ENCODE data around the gene TALDO1. TPM values are rescaled to one million over a fixed set of nuclear protein-coding genes. Genes with fewer than 3 reads are reported as not detected.

The TALDO1 gene
- total and polyA plus RNA-seq, 3 donors from 2014 or later = 84.8 to 88.1 (median 86.6) TPM

DNA sequence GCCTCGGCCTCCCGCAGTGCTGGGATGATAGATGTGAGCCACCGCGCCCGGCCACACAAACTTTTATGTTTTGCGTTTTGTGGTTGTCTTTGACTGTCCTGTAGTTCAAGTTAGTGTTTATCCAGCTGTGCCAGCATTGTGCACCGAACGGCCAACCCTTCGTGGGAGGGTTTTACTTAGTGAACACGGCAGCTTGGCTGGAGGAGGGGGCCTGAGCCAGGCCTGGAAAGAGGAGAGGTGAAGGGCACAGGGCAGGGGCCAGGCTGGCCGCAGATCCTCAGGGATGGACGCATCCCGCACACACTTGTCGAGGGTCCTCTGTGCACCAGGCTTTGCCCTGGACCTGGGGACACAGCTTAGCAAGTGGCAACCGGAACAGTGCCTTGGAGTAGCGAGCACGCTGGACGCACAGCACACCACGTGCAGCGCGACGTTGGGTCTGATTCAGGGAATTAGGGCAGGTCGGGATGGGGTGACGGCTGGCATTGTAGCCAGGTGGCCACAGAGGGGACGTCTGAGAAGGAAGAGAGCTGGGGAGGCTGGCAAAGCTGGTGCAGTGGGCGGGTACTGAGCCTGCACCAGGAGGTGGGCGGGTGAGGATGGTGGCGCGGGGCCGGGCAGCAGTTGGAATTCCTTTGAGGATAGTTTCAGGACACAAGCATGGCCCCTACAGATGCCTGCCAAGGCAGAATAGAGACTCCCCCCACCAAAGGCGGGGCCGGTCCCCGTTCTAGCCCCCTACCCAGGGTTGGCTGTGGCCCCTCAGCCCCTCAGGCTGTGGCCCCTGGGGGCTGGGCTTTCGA lies 27.8 kb upstream of the TALDO1 start:
- no peaks in the 10 kb centered on the region for H3K9me3 ChIP-seq
- H3K4me1 ChIP-seq = peaks cover 9% of the 10 kb centered on the region
- H3K27ac ChIP-seq = no peak overlapping the region
- 77 to 84% methylated on average over 31 to 34 of the region's 34 CpGs for WGBS, 2 donors
- H3K4me3 ChIP-seq = no peak overlapping the region
- no peaks in the 10 kb centered on the region for H3K36me3 ChIP-seq (ENCODE audit: low read depth, missing control alignments)
- intact Hi-C loops (cut with DNase I; ENCODE audit: low total_unique reads) = loop anchor here (10.0 kb wide), 1 partner anchor 165 kb away; no protein-coding TSS in a partner anchor
- no peak for DNase-seq
- H3K27me3 ChIP-seq = no peaks in the 10 kb centered on the region
- TF ChIP-seq, protein P1, sequence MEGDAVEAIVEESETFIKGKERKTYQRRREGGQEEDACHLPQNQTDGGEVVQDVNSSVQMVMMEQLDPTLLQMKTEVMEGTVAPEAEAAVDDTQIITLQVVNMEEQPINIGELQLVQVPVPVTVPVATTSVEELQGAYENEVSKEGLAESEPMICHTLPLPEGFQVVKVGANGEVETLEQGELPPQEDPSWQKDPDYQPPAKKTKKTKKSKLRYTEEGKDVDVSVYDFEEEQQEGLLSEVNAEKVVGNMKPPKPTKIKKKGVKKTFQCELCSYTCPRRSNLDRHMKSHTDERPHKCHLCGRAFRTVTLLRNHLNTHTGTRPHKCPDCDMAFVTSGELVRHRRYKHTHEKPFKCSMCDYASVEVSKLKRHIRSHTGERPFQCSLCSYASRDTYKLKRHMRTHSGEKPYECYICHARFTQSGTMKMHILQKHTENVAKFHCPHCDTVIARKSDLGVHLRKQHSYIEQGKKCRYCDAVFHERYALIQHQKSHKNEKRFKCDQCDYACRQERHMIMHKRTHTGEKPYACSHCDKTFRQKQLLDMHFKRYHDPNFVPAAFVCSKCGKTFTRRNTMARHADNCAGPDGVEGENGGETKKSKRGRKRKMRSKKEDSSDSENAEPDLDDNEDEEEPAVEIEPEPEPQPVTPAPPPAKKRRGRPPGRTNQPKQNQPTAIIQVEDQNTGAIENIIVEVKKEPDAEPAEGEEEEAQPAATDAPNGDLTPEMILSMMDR (IDR thresholded peaks at IDR 0.05) = no peak
- TF ChIP-seq POLR2A (IDR thresholded peaks at IDR 0.05) = no peak

DNA sequence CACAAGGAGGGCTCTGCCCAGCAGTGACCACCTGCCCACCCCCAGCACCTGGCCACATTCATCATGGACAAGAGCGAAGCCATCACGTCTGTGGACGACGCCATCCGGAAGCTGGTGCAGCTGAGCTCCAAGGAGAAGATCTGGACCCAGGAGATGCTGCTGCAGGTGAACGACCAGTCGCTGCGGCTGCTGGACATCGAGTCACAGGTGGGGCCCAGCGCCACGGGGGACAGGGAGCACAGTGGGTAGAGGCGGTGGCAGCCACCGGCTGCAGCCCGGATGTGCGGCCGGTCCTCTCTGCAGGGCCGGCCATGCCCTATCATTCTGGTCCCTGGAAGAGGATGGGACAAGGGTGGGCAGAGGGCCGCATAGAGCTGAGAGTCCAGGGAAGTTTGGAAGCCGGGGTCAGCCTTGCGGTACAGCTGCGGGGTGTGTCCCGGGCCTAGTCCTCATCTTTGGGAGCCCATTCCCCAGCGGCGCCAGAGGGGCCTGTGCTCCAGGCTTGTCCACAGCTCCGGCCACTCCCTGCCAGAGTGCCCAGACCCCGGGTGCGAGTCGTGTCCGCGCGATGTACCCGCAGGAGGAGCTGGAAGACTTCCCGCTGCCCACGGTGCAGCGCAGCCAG lies 27.1 kb upstream of the TALDO1 start:
- Histone ChIP-seq H3K4me1 (peaks cover 9% of the 10 kb centered on the region), H3K36me3 (ENCODE audit: low read depth, missing control alignments) (no peaks in the 10 kb centered on the region), H3K27me3 (no peaks in the 10 kb centered on the region), H3K27ac (no peak overlapping the region), H3K9me3 (no peaks in the 10 kb centered on the region), H3K4me3 (peak overlapping the region in 1 of 2 donors; percentile 25)
- intact Hi-C loops (cut with DNase I; ENCODE audit: low total_unique reads) = loop anchor here (10.0 kb wide), 1 partner anchor 165 kb away; no protein-coding TSS in a partner anchor
- DNase-seq = no peak
- TF ChIP-seq POLR2A (IDR thresholded peaks at IDR 0.05) = no peak
- TF ChIP-seq, protein P1 (IDR thresholded peaks at IDR 0.05) = no peak
- 38 to 55% methylated on average over 10 to 33 of the region's 35 CpGs for WGBS, 2 donors

DNA sequence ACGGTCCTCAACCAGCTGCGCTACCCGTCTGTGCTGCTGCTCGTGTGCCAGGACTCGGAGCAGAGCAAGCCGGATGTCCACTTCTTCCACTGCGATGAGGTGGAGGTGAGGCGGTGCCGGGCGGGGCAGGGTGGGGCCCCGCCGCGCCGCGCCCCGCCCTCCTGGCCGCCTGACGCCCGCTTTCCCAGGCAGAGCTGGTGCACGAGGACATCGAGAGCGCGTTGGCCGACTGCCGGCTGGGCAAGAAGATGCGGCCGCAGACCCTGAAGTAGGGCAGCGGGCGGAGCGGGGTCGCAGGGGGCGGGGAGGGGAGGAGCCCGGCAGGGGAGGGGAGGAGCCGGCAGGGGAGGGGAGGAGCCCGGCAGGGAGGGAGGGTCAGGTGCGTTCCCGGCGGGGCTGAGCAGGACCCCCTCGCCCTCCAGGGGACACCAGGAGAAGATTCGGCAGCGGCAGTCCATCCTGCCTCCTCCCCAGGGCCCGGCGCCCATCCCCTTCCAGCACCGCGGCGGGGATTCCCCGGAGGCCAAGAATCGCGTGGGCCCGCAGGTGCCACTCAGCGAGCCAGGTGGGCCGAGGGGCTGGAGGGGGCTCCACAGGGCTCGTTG lies 26.5 kb upstream of the TALDO1 start:
- Histone ChIP-seq H3K9me3 (no peaks in the 10 kb centered on the region), H3K27me3 (no peaks in the 10 kb centered on the region), H3K4me1 (peaks cover 10% of the 10 kb centered on the region), H3K27ac (no peak overlapping the region), H3K4me3 (peak overlapping the region in 1 of 2 donors; percentile 25), H3K36me3 (ENCODE audit: low read depth, missing control alignments) (no peaks in the 10 kb centered on the region)
- intact Hi-C loops (cut with DNase I; ENCODE audit: low total_unique reads) = loop anchor here (10.0 kb wide), 1 partner anchor 166 kb away; no protein-coding TSS in a partner anchor
- TF ChIP-seq, protein P1 (IDR thresholded peaks at IDR 0.05) = no peak
- TF ChIP-seq POLR2A (IDR thresholded peaks at IDR 0.05) = no peak
- DNase-seq = no peak
- 13 to 27% methylated on average over 3 to 47 of the region's 53 CpGs for WGBS, 2 donors

DNA sequence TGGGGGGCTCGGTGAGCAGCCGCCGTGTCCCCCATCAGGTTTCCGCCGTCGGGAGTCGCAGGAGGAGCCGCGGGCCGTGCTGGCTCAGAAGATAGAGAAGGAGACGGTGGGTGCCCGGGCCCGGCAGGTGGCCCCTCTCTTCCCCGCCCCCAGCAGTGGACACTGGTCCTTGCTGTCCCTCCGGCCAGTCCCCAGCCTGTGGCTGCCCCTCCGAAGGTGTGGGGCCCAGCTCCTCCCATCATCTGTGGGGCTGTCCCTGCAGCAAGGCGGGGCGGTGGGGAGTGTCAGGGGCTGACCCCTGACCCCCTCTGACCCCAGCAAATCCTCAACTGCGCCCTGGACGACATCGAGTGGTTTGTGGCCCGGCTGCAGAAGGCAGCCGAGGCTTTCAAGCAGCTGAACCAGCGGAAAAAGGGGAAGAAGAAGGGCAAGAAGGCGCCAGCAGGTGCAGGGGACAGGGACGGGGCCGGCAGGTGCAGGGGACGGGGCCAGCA lies 26.0 kb upstream of the TALDO1 start:
- no peak for DNase-seq
- Histone ChIP-seq H3K27ac (no peak overlapping the region), H3K4me3 (peak overlapping the region in 1 of 2 donors; percentile 25), H3K36me3 (ENCODE audit: low read depth, missing control alignments) (no peaks in the 10 kb centered on the region), H3K27me3 (no peaks in the 10 kb centered on the region), H3K4me1 (peaks cover 14% of the 10 kb centered on the region), H3K9me3 (no peaks in the 10 kb centered on the region)
- 31 to 37% methylated on average over 13 to 28 of the region's 28 CpGs for WGBS, 2 donors
- intact Hi-C loops (cut with DNase I; ENCODE audit: low total_unique reads) = loop anchor here (10.0 kb wide), 1 partner anchor 166 kb away; no protein-coding TSS in a partner anchor
- TF ChIP-seq, protein P1 (IDR thresholded peaks at IDR 0.05) = no peak
- TF ChIP-seq POLR2A (IDR thresholded peaks at IDR 0.05) = no peak

Measured in testis (tissue), 3 donors.